Chondrocyte (in vitro differentiated cells): ENCODE data around the gene NPHP3. TPM values are rescaled to one million over a fixed set of nuclear protein-coding genes. Genes with fewer than 3 reads are reported as not detected.

Experiments
- DNase-seq: peaks from one replicate; pipeline ENCODE4 v3.0.0; 2021; ENCODE audit warnings: mixed read lengths, low spot score
- H3K27ac Mint-ChIP-seq: one replicate; pipeline ENCODE4 v1.8.0; 2021; ENCODE audit warnings: mild to moderate bottlenecking, moderate library complexity, mixed read lengths; ENCODE audit not compliant: unreplicated experiment
- H3K27me3 Mint-ChIP-seq: 2 replicates; pipeline ENCODE4 v1.8.0; 2021; ENCODE audit warnings: low read depth, mixed read lengths
- H3K36me3 Mint-ChIP-seq: 2 replicates; pipeline ENCODE4 v1.8.0; 2021; ENCODE audit warnings: low read depth, mixed read lengths
- H3K4me1 Mint-ChIP-seq: 2 replicates; pipeline ENCODE4 v1.8.0; 2021; ENCODE audit warnings: low read depth, mild to moderate bottlenecking, mixed read lengths
- H3K4me3 Mint-ChIP-seq: one replicate; pipeline ENCODE4 v1.8.0; 2021; ENCODE audit warnings: mild to moderate bottlenecking, moderate library complexity, mixed read lengths; ENCODE audit not compliant: unreplicated experiment
- H3K9me3 Mint-ChIP-seq: 2 replicates; pipeline ENCODE4 v1.8.0; 2021; ENCODE audit warnings: low read depth, mixed read lengths
- total RNA-seq: library from RNA; stranded (reverse); gene quantifications from 3 replicates; pipeline ENCODE4 v1.2.1, GENCODE V29; 2021
- TF ChIP-seq, protein P1 (sequence below): fragments of 200-600 bp; sonication (generic); IDR thresholded peaks from 2 replicates; pipeline ENCODE4 v1.5.0; 2021; ENCODE audit warnings: antibody characterized with exemption, mild to moderate bottlenecking, moderate library complexity

Gene NPHP3
- total RNA-seq, 1 donor from 2014 or later, result 24.6 TPM

DNA sequence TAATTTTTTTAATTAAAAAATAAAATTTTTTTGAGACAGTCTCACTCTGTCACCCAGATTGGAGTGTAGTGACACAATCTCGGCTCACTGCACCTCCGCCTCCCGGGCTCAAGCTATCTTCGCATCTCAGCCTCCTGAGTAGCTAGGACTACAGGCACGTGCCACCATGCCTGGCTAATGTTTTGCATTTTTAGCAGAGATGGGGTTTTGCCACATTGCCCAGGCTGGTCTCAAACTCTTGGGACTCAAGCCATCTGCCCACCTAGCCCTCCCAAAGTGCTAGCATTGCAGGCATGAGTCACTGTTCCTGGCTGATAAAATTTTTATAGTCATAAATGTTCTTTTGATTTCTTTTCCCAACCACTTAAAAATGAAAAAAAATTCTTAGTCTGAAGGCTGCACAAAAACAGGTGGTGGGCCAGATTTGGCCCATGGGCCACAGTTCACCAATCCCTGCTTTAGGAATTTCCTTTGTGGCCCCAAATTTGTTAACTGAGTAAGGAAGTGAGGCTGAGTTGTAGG, 52.9 kb downstream of the NPHP3 start:
- Mint-ChIP-seq H3K36me3 (peaks cover 9% of the 10 kb centered on the region), H3K4me1 (peaks cover 16% of the 10 kb centered on the region), H3K4me3 (no peak overlapping the region), H3K9me3 (no peaks in the 10 kb centered on the region), H3K27me3 (no peaks in the 10 kb centered on the region), H3K27ac (peak overlapping the region; percentile 51)
- TF ChIP-seq, protein P1, sequence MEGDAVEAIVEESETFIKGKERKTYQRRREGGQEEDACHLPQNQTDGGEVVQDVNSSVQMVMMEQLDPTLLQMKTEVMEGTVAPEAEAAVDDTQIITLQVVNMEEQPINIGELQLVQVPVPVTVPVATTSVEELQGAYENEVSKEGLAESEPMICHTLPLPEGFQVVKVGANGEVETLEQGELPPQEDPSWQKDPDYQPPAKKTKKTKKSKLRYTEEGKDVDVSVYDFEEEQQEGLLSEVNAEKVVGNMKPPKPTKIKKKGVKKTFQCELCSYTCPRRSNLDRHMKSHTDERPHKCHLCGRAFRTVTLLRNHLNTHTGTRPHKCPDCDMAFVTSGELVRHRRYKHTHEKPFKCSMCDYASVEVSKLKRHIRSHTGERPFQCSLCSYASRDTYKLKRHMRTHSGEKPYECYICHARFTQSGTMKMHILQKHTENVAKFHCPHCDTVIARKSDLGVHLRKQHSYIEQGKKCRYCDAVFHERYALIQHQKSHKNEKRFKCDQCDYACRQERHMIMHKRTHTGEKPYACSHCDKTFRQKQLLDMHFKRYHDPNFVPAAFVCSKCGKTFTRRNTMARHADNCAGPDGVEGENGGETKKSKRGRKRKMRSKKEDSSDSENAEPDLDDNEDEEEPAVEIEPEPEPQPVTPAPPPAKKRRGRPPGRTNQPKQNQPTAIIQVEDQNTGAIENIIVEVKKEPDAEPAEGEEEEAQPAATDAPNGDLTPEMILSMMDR, result no peak
- no peak for DNase-seq

DNA sequence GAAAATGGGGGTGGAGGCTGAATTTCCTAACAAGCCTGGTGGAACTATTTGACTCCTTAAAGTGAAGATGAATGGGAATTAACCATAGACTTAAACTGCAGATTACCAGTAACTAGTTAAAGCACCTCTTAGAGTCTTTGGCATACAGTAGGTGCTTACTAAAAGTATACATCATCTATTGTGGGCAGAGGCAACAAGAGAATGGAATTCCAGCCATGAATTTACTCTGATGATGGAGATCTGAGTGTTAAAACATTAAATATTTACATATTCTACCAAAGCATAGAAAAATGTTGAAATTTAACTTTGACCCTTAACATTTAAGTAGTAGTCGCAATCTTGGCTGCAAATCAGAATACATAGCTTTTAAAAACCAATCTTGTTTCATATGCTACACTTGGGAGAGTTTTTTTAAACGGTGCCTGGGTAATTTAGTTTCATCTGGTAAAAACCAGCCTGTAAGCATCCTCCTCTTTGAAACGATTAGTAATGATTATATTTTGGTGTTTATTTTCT, 56.9 kb downstream of the NPHP3 start:
- TF ChIP-seq, protein P1, result no peak
- Mint-ChIP-seq H3K4me3 (no peak overlapping the region), H3K27ac (no peak overlapping the region), H3K36me3 (peaks cover 1% of the 10 kb centered on the region), H3K4me1 (peaks cover 37% of the 10 kb centered on the region), H3K27me3 (no peaks in the 10 kb centered on the region), H3K9me3 (no peaks in the 10 kb centered on the region)
- no peak for DNase-seq

DNA sequence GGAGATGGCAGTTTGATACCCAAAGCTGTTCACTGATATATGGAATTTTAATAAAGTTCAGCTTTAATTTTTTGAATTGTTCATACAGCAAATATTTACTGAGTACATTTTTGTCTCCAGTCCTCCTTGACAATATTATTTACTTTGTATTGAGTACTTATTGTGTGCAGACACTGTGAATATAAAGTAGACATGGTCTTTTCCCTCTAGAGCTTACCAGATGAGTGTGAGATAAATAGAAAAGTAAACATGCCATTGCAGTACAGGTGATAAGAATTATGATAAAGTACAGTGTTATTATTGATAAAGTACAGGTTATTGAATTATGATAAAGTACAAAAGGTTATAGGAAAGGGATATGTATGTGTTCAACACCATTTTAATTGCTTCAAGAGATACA, 60.0 kb downstream of the NPHP3 start:
- no peaks in the 10 kb centered on the region for H3K27me3 Mint-ChIP-seq
- H3K4me1 Mint-ChIP-seq, result peaks cover 47% of the 10 kb centered on the region
- no peaks in the 10 kb centered on the region for H3K9me3 Mint-ChIP-seq
- no peak for DNase-seq
- TF ChIP-seq, protein P1, result no peak
- no peak overlapping the region for H3K27ac Mint-ChIP-seq
- no peaks in the 10 kb centered on the region for H3K36me3 Mint-ChIP-seq
- H3K4me3 Mint-ChIP-seq, result peak overlapping the region; percentile 11

DNA sequence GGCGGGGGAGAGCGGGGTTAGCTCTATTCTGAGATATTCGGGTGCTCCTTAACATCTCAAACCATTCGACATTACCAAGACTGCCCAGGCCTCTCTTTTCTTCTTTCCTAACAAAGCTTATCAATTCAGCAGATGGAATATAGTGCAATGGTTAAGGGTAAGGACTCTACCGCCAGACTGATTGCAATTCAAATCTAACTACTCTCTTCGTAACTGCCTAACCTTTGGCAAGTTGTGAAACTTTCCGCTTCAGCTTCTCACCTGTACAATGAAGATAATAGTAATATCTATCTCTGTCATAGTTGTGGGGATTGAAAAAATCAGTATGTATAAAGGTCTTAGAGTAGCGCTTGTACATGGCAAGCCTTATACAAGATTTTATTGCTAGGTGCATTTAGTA, 61.1 kb downstream of the NPHP3 start:
- H3K4me1 Mint-ChIP-seq, result peaks cover 51% of the 10 kb centered on the region
- peak overlapping the region; percentile 95 for H3K4me3 Mint-ChIP-seq
- no peaks in the 10 kb centered on the region for H3K9me3 Mint-ChIP-seq
- H3K27ac Mint-ChIP-seq, result peak overlapping the region; percentile 98
- TF ChIP-seq, protein P1, result no peak
- H3K36me3 Mint-ChIP-seq, result no peaks in the 10 kb centered on the region
- no peak for DNase-seq
- no peaks in the 10 kb centered on the region for H3K27me3 Mint-ChIP-seq

DNA sequence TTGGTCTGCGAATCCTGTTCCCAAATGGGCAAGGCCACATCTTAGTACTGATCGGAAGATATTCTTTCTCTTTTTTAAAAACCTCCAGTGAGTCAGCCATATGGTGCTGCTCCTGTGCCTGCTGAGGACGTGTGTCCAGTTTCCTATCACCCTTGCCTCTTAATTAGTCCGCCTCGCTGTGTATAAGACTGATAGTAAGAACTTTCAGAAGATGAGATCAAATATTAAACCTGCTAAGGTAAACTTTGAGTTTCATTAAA, 61.5 kb downstream of the NPHP3 start:
- peak overlapping the region; percentile 95 for H3K4me3 Mint-ChIP-seq
- peak overlapping the region; percentile 98 for H3K27ac Mint-ChIP-seq
- H3K36me3 Mint-ChIP-seq, result no peaks in the 10 kb centered on the region
- no peak for DNase-seq
- H3K27me3 Mint-ChIP-seq, result no peaks in the 10 kb centered on the region
- H3K9me3 Mint-ChIP-seq, result no peaks in the 10 kb centered on the region
- peaks cover 51% of the 10 kb centered on the region for H3K4me1 Mint-ChIP-seq
- TF ChIP-seq, protein P1, result no peak
